Measurements from ENCODE around the gene NTNG1.

DNA sequence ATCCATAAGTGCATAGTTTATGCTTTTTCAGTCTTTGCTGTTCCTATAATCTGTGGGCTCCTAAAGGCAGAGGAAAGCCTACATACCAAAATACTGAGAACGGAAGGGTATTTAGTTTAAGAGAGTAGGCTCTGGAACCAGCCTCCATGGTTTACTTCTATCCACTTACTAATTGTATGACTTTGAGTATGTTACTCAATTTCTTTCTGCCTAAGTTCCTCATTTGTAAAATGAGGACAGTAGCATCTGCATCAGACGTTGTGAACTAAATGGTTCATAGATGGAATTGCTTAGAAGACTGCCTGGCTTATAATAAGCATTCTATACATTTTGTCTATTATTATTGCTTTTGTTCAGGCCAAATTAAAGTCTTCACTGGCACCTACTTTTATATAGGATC is 111.0 kb downstream of the NTNG1 start:
- TF ChIP-seq, protein P1, sequence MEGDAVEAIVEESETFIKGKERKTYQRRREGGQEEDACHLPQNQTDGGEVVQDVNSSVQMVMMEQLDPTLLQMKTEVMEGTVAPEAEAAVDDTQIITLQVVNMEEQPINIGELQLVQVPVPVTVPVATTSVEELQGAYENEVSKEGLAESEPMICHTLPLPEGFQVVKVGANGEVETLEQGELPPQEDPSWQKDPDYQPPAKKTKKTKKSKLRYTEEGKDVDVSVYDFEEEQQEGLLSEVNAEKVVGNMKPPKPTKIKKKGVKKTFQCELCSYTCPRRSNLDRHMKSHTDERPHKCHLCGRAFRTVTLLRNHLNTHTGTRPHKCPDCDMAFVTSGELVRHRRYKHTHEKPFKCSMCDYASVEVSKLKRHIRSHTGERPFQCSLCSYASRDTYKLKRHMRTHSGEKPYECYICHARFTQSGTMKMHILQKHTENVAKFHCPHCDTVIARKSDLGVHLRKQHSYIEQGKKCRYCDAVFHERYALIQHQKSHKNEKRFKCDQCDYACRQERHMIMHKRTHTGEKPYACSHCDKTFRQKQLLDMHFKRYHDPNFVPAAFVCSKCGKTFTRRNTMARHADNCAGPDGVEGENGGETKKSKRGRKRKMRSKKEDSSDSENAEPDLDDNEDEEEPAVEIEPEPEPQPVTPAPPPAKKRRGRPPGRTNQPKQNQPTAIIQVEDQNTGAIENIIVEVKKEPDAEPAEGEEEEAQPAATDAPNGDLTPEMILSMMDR (IDR thresholded peaks at IDR 0.05; ENCODE audit: low read length), result no peak
- no peak for TF ChIP-seq EZH2 (optimal IDR thresholded peaks at IDR 0.05; ENCODE audit: low read depth, low read length)
- TF ChIP-seq EZH2phosphoT487 (IDR thresholded peaks at IDR 0.05; ENCODE audit: low read length), result no peak

All from MM.1S (cell line).